Kidney (tissue), 14 donors: ENCODE measurements around the gene ANXA10. TPM values are rescaled to one million over a fixed set of nuclear protein-coding genes. Genes with fewer than 3 reads are reported as not detected.

ENCODE experiments used
- DNase-seq, 5 donors: peaks; one replicate each; pipeline ENCODE4 v3.0.0-alpha.2; 2013 to 2020
- FAIRE-seq: peaks from 2 replicates; lab custom pipeline; 2012; peaks lifted over from hg19 to GRCh38; lab: Jason Lieb, UNC
- H3K27ac ChIP-seq, 2 donors: one replicate each; pipeline ENCODE4 v1.7.0; 2013; ENCODE audit warnings: low read depth in 2 of 2, low read length in 2 of 2, inconsistent platforms in 1 of 2
- H3K27me3 ChIP-seq: one replicate; pipeline ENCODE4 v1.7.1; 2013; ENCODE audit warnings: low read length, inconsistent platforms; ENCODE audit not compliant: control insufficient read depth, insufficient read depth
- H3K36me3 ChIP-seq, 3 donors: one replicate each; pipeline versions ENCODE4 v1.7.0 to v1.7.1; 2013; ENCODE audit warnings: low read length in 3 of 3, control low read depth in 1 of 3, inconsistent platforms in 1 of 3; ENCODE audit not compliant: insufficient read depth in 3 of 3, control insufficient read depth in 2 of 3
- H3K4me1 ChIP-seq, 3 donors: one replicate each; pipeline versions ENCODE4 v1.7.0 to v1.7.1; 2013; ENCODE audit warnings: low read length in 3 of 3, inconsistent platforms in 1 of 3, low read depth in 1 of 3; ENCODE audit not compliant: control insufficient read depth in 2 of 3, insufficient read depth in 2 of 3
- H3K4me3 ChIP-seq, 3 donors: one replicate each; pipeline versions ENCODE4 v1.7.0 to v1.8.1; 2013; ENCODE audit warnings: low read length in 3 of 3, control low read depth in 1 of 3, inconsistent platforms in 1 of 3
- H3K9ac ChIP-seq, 3 donors: one replicate each; pipeline versions ENCODE4 v1.7.0 to v1.7.1; 2013; ENCODE audit warnings: low read length in 3 of 3, control low read depth in 1 of 3, inconsistent platforms in 1 of 3
- H3K9me3 ChIP-seq, 3 donors: one replicate each; pipeline versions ENCODE4 v1.7.0 to v1.7.1; 2013; ENCODE audit warnings: low read length in 3 of 3, control low read depth in 1 of 3, inconsistent platforms in 1 of 3; ENCODE audit not compliant: control insufficient read depth in 2 of 3, insufficient read depth in 1 of 3
- CTCF ChIP-seq: IDR thresholded peaks from 3 replicates; pipeline ENCODE4 v1.5.1; 2012; ENCODE audit warnings: mild to moderate bottlenecking, moderate library complexity, borderline replicate concordance; ENCODE audit not compliant: insufficient read depth; ENCODE audit errors: extremely low read depth
- intact Hi-C: fragments of 100-400 bp; cut with DNase I; formaldehyde crosslinking; loops from one replicate; pipeline ENCODE4 v1.11.1; 2022
- polyA plus RNA-seq: library from polyadenylated mRNA; stranded (reverse); fragments of 350-450 nt; fragmentation: Illumina TruSeq; extraction: RNeasy Lipid Tissue Mini Kit (QIAGEN cat#74804); gene quantifications from one replicate; pipeline ENCODE4 v1.2.3, GENCODE V29; 2014; ENCODE audit warnings: low read depth, low replicate concordance; ENCODE audit not compliant: insufficient read depth
- total RNA-seq: library from RNA; stranded (reverse); fragmentation: NEBNext Ultra II Directional; extraction: Animal tissue kit (Norgen Biotek cat#: 25700); gene quantifications from one replicate; pipeline ENCODE4 v1.2.1, GENCODE V29; 2021
- donor health status: control.
- donor health status: control.
- donor health status: control.
- donor health status: control.
- donor health status: control.
- donor health status: DM: yes; HTN: yes; CAD: no.
- donor health status: Normal renal cell carcinoma (clear cell type).

The ANXA10 gene
- total and polyA plus RNA-seq, 2 donors from 2014 or later = not detected

GRCh38 chr4:168051526-168051925 lies 40.8 kb upstream of the ANXA10 start:
- FAIRE-seq (no peak), DNase-seq (no peak)
- H3K36me3 ChIP-seq = no peaks in the 10 kb centered on the region
- no peak overlapping the region for H3K4me3 ChIP-seq
- intact Hi-C loops = no loop called here
- H3K4me1 ChIP-seq = no peaks in the 10 kb centered on the region
- no peaks in the 10 kb centered on the region for H3K27me3 ChIP-seq
- no peak overlapping the region for H3K9ac ChIP-seq
- H3K27ac ChIP-seq = no peak overlapping the region
- TF ChIP-seq CTCF = no peak
- H3K9me3 ChIP-seq = no peaks in the 10 kb centered on the region

DNA sequence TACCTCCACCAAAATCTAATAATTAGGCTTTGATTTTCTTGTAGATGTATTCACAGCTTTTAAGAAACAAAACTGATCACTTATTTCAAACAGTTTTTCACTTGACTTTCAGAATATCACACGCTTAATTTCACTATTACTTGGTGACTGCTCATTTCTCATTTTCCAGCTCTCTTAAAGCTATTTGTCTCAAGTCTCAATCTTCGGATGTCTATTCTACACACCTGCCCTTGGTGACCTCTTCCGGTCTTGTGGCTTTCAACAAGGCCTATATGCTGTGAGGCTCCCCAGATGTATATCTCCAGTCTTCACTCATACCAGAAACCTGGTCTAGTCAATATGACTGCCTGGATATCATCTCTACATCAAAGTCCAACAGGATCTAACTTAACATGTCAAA lies 34.9 kb upstream of the ANXA10 start:
- intact Hi-C loops = no loop called here
- no peak for TF ChIP-seq CTCF

GRCh38 chr4:168059251-168059650 lies 33.1 kb upstream of the ANXA10 start:
- intact Hi-C loops = no loop called here

More for the DNA sequence above, 34.9 kb upstream of the ANXA10 start:
- DNase-seq = no peak
- Histone ChIP-seq H3K4me1 (no peaks in the 10 kb centered on the region), H3K27ac (no peak overlapping the region), H3K9ac (no peak overlapping the region), H3K36me3 (no peaks in the 10 kb centered on the region), H3K9me3 (no peaks in the 10 kb centered on the region), H3K4me3 (no peak overlapping the region), H3K27me3 (no peaks in the 10 kb centered on the region)
- FAIRE-seq = no peak

More at GRCh38 chr4:168059251-168059650, 33.1 kb upstream of the ANXA10 start:
- H3K9me3 ChIP-seq = no peaks in the 10 kb centered on the region
- no peaks in the 10 kb centered on the region for H3K27me3 ChIP-seq
- H3K4me3 ChIP-seq = no peak overlapping the region
- TF ChIP-seq CTCF = no peak
- H3K9ac ChIP-seq = no peak overlapping the region
- no peaks in the 10 kb centered on the region for H3K36me3 ChIP-seq
- FAIRE-seq (no peak), DNase-seq (no peak)
- no peaks in the 10 kb centered on the region for H3K4me1 ChIP-seq
- H3K27ac ChIP-seq = no peak overlapping the region
